ENCODE measurements around the gene TAPT1.

DNA sequence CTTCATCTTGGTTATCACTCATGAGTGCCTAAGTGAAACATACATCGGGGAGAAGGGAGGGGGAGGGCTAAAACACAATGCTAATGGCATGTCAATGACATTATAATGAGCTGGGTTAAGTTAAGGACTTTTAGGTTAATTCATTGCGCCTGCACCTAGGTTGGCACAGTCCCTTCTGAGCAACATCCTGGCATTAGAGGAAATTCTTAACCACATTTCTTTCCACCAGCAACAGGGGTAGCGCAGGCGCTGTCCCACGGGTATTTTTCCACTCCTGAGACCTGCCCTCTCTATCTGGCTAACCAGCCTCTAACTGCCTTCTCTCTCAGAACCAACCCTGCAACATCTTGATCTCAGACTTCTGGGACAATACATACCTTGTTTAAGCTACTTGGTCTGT, 103.5 kb downstream of the TAPT1 start:
- TF ChIP-seq, protein P1, sequence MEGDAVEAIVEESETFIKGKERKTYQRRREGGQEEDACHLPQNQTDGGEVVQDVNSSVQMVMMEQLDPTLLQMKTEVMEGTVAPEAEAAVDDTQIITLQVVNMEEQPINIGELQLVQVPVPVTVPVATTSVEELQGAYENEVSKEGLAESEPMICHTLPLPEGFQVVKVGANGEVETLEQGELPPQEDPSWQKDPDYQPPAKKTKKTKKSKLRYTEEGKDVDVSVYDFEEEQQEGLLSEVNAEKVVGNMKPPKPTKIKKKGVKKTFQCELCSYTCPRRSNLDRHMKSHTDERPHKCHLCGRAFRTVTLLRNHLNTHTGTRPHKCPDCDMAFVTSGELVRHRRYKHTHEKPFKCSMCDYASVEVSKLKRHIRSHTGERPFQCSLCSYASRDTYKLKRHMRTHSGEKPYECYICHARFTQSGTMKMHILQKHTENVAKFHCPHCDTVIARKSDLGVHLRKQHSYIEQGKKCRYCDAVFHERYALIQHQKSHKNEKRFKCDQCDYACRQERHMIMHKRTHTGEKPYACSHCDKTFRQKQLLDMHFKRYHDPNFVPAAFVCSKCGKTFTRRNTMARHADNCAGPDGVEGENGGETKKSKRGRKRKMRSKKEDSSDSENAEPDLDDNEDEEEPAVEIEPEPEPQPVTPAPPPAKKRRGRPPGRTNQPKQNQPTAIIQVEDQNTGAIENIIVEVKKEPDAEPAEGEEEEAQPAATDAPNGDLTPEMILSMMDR (conservative IDR thresholded peaks at IDR 0.05; ENCODE audit: low read length), result no peak
- no peak for TF ChIP-seq EZH2phosphoT487 (IDR thresholded peaks at IDR 0.05; ENCODE audit: borderline replicate concordance)

Measured in Loucy (cell line).